Urinary bladder (tissue), 4 donors: ENCODE data around the gene PRRG4. TPM values are rescaled to one million over a fixed set of nuclear protein-coding genes. Genes with fewer than 3 reads are reported as not detected.
"Not testable (repeated sequence)": the region's sequence is repeated elsewhere in the genome, so short reads cannot be mapped to it uniquely, and the experiment has no call there.

Experiments
- DNase-seq: peaks from one replicate; pipeline ENCODE4 v3.0.0-alpha.2; 2015; ENCODE audit errors: extremely low spot score
- H3K27ac ChIP-seq: one replicate; pipeline ENCODE4 v1.5.1; 2013; ENCODE audit warnings: low read depth, mild to moderate bottlenecking, moderate library complexity
- H3K36me3 ChIP-seq: one replicate; pipeline ENCODE4 v1.6.1; 2013; ENCODE audit warnings: mild to moderate bottlenecking, moderate library complexity; ENCODE audit not compliant: insufficient read depth
- H3K4me1 ChIP-seq: one replicate; pipeline ENCODE4 v1.6.1; 2013; ENCODE audit warnings: mild to moderate bottlenecking, moderate library complexity; ENCODE audit not compliant: insufficient read depth
- H3K4me3 ChIP-seq: one replicate; pipeline ENCODE4 v1.5.1; 2013; ENCODE audit warnings: low read depth, low read length
- WGBS: extraction: QIAGEN DNeasy Blood & Tissue Kit; methylation state at CpG from one replicate; pipeline ENCODE4 v1.1.7; 2013; 5-methylcytosine and 5-hydroxymethylcytosine counted together
- polyA plus RNA-seq: library from polyadenylated mRNA; stranded (reverse); fragments of 200-250 nt; gene quantifications from one replicate; pipeline ENCODE4 v1.2.3, GENCODE V29; 2013
- total RNA-seq: library from RNA; depleted of rRNA; stranded (reverse); fragments of >200 nt; gene quantifications from one replicate; pipeline ENCODE4 v1.2.3, GENCODE V29; 2014
- donor health status: healthy with polysubstance abuse.
- donor health status: healthy.

Gene PRRG4
- total and polyA plus RNA-seq, 2 donors = 2.1 to 5.1 TPM

GRCh38 chr11:32819187-32819586 lies 10.5 kb upstream of the PRRG4 start:
- Histone ChIP-seq H3K4me3 (no peak overlapping the region), H3K4me1 (no peaks in the 10 kb centered on the region), H3K36me3 (no peaks in the 10 kb centered on the region), H3K27ac (no peak overlapping the region)
- 69% methylated on average over 2 of the region's 2 CpGs for WGBS
- DNase-seq = no peak

GRCh38 chr11:32820497-32820896 lies 9.2 kb upstream of the PRRG4 start:
- Histone ChIP-seq H3K27ac (no peak overlapping the region), H3K4me1 (no peaks in the 10 kb centered on the region), H3K36me3 (no peaks in the 10 kb centered on the region), H3K4me3 (no peak overlapping the region)
- DNase-seq = no peak

- DNase-seq = no peak
- no peaks in the 10 kb centered on the region for H3K36me3 ChIP-seq
- H3K27ac ChIP-seq = no peak overlapping the region
- no peak overlapping the region for H3K4me3 ChIP-seq
- H3K4me1 ChIP-seq = no peaks in the 10 kb centered on the region
These were observed 8.2 kb upstream of the PRRG4 start for GRCh38 chr11:32821517-32821916.

DNA sequence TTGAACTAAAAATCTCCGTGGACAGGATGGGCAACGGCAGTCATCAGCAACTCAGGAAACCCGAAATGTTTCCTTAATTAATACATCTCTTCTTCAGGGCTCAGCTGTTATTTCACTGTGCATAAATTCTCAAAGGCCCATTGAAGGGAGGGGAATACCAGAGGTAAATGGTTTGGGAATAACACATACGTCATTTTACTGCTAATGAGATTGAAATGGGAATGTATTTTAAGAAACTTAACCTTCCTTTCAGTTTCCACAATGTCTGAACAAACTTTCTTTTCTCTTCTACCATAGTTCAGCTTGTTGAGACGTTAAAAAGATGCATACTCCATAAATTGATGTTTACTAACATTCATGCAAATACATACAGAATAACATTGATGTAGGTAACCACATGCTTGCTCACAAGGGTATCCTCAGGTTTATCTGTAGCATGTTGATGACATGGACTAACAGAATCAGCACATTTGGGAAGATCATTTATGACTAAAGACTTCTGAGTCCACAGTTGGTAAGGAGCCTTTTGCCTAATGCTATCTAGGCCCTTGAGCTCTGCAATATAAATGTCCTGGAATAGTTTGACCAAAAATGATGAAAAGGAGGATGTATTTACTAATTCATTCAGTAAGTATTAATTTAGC lies 7.7 kb upstream of the PRRG4 start:
- no peaks in the 10 kb centered on the region for H3K36me3 ChIP-seq
- WGBS = 68% methylated on average over 5 of the region's 5 CpGs
- H3K4me3 ChIP-seq = no peak overlapping the region
- no peaks in the 10 kb centered on the region for H3K4me1 ChIP-seq
- DNase-seq = no peak
- no peak overlapping the region for H3K27ac ChIP-seq

DNA sequence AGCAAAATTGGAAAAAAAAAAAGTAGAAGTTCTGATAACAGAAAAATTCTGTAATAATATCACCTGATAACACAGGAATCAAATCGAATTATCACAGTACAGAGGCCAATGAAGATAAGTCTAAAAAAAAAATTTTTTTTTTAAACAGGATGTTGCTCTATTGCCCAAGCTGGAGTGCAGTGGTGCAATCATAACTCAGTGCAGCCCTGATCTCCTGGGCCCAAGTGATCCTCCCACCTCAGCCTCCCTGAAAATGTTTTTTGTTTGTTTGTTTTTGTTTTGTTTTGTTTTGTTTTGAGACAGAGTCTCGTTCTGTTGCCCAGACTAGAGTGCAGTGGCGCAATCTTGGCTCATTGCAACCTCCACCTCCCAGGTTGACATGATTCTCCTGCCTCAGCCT lies 6.1 kb upstream of the PRRG4 start:
- not testable (repeated sequence) for H3K36me3 ChIP-seq, H3K27ac ChIP-seq, H3K4me1 ChIP-seq, H3K4me3 ChIP-seq, DNase-seq
- 85% methylated on average over 3 of the region's 3 CpGs for WGBS

GRCh38 chr11:32826113-32826512 lies 3.6 kb upstream of the PRRG4 start:
- H3K36me3 ChIP-seq = no peaks in the 10 kb centered on the region
- WGBS = 72% methylated on average over 3 of the region's 3 CpGs
- H3K4me3 ChIP-seq = no peak overlapping the region
- DNase-seq = no peak
- no peaks in the 10 kb centered on the region for H3K4me1 ChIP-seq
- no peak overlapping the region for H3K27ac ChIP-seq

DNA sequence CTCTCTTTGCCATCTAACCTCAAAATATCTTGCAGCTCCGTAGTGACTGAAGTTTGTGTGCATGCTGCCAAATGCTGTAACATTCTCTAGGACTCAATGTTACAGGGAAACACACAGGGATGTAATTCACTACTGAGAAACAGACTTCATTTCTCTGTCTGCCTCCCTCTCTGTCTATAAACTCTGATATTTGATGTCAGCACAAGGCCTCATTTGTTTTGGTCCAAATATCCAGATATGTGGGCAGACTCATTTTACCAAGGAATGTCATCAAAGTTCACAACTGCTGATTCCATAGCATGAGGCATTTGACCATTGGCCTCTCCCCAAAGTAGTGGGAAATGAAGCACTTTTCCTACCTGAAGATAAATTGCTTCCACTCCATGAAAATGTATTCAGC lies 2.5 kb upstream of the PRRG4 start:
- DNase-seq = no peak
- H3K36me3 ChIP-seq = no peaks in the 10 kb centered on the region
- no peak overlapping the region for H3K27ac ChIP-seq
- no peaks in the 10 kb centered on the region for H3K4me1 ChIP-seq
- WGBS = 70% methylated on average over 1 of the region's 1 CpG
- H3K4me3 ChIP-seq = no peak overlapping the region

DNA sequence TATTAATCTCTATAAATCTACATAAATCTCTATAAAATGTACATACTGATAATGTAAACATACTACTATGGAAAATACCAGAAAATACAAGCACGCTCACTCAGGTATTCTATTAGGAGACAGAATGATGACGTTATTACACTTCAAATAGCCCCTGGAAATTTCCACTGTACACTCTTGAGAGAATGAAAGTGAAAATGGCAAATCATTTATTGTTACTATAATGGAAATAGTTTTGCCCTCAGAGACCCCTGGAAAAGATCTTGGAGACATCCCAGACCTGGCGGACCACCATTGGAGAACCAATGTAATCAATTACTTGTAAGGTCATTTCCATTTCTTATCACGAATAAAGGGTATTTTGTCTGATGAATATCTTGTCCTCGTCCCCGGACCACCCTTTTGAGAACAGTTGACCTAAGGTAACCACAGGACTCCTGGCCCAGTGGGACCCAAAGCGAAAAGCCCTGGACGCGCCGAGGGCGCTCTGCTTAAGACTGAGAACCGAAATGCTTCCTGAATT lies 509 bp upstream of the PRRG4 start:
- Histone ChIP-seq H3K36me3 (no peaks in the 10 kb centered on the region), H3K4me1 (no peaks in the 10 kb centered on the region), H3K27ac (peak overlapping the region; percentile 80), H3K4me3 (peak overlapping the region; percentile 52)
- WGBS = 10% methylated on average over 12 of the region's 12 CpGs
- DNase-seq = peak; percentile 41

GRCh38 chr11:32830413-32830738 lies 649 bp downstream of the PRRG4 start:
- no peak for DNase-seq
- Histone ChIP-seq H3K4me1 (no peaks in the 10 kb centered on the region), H3K27ac (no peak overlapping the region), H3K4me3 (peak overlapping the region; percentile 52), H3K36me3 (no peaks in the 10 kb centered on the region)
- 27% methylated on average over 6 of the region's 6 CpGs for WGBS

GRCh38 chr11:32830796-32831195 lies 1.1 kb downstream of the PRRG4 start:
- H3K4me3 ChIP-seq = no peak overlapping the region
- H3K27ac ChIP-seq = no peak overlapping the region

DNA sequence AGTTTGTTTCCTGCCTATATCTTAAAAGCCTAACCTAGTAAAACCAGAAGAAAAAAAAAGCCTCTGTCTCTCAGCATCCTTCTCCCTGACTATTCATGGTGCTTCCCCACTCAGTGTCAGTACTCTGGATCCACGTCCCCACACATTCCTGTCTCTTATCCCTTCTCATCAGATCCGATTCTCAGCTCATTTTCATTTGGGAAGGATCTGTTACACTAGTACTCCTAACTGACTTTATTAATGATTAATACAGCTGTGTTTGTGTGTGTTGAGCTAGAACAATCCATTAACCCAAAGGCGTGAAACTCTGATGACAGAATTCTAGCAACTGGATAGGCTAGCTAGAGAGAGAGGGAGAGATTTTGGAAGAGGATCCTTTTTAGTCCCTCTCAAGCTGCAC lies 1.5 kb downstream of the PRRG4 start:
- Histone ChIP-seq H3K36me3 (no peaks in the 10 kb centered on the region), H3K4me3 (no peak overlapping the region), H3K4me1 (no peaks in the 10 kb centered on the region), H3K27ac (no peak overlapping the region)
- no peak for DNase-seq
- WGBS = 56% methylated on average over 3 of the region's 3 CpGs

More at GRCh38 chr11:32830796-32831195, 1.1 kb downstream of the PRRG4 start:
- no peaks in the 10 kb centered on the region for H3K36me3 ChIP-seq
- 35% methylated on average over 9 of the region's 9 CpGs for WGBS
- DNase-seq = no peak
- no peaks in the 10 kb centered on the region for H3K4me1 ChIP-seq

GRCh38 chr11:32833921-32834320 lies 4.2 kb downstream of the PRRG4 start:
- no peak overlapping the region for H3K27ac ChIP-seq
- no peak overlapping the region for H3K4me3 ChIP-seq
- DNase-seq = no peak
- WGBS = 56% methylated on average over 1 of the region's 1 CpG
- H3K36me3 ChIP-seq = no peaks in the 10 kb centered on the region
- no peaks in the 10 kb centered on the region for H3K4me1 ChIP-seq

GRCh38 chr11:32836946-32837345 lies 7.2 kb downstream of the PRRG4 start:
- Histone ChIP-seq H3K27ac (no peak overlapping the region), H3K4me3 (no peak overlapping the region), H3K36me3 (no peaks in the 10 kb centered on the region), H3K4me1 (no peaks in the 10 kb centered on the region)
- DNase-seq = no peak
- WGBS = 86% methylated on average over 2 of the region's 2 CpGs

DNA sequence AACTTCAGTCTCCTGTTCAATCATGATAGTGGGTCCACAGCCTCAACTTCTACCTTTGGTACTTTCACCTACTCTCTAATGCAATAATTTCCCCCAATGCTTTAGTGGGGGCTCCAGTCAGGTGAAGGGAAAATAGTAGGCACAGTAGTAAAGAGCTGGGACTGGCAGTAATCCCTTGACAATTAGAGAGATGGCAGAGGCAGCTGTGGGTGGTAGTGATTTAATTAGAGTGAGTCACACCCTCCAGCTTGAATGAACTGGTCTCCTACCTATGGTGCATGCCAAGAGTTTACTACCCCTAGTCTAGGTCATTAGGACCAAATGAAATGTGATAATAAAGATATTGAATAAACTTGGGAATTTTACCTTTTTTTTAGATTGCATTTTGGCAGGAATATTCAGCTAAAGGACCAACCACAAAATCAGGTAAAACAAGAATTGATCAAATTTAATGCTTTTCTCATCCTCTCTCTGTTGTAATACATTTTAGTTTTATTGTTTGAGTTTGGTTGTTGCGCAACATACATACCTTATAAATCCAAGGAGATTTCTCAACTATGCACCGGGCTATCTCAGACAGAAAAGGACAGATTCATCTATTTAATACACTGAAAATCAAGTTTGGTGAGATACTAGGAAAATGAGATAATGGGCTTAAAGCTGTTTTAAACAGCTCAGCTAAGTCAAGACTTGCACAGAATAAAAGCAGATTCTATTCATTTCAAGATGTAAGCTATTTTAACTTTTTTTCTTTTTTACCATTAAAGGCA lies 9.0 kb downstream of the PRRG4 start:
- H3K36me3 ChIP-seq = no peaks in the 10 kb centered on the region
- no peak overlapping the region for H3K27ac ChIP-seq
- no peak for DNase-seq
- 55% methylated on average over 2 of the region's 2 CpGs for WGBS
- no peak overlapping the region for H3K4me3 ChIP-seq
- no peaks in the 10 kb centered on the region for H3K4me1 ChIP-seq
